Measurements from ENCODE around the gene ZBTB3. TPM values are rescaled to one million over a fixed set of nuclear protein-coding genes. Genes with fewer than 3 reads are reported as not detected.

The ZBTB3 gene
- total RNA-seq, 1 donor from 2014 or later: 16.1 TPM

GRCh38 chr11:62726915-62727164 is 27.1 kb downstream of the ZBTB3 start:
- no peak for DNase-seq (ENCODE audit: low read depth, low spot score)
- Mint-ChIP-seq H3K4me3 (peak overlapping the region; percentile 97), H3K36me3 (ENCODE audit: low read depth) (peaks cover 23% of the 10 kb centered on the region), H3K27me3 (ENCODE audit: low read depth) (no peaks in the 10 kb centered on the region), H3K27ac (ENCODE audit: unreplicated experiment) (no peak overlapping the region), H3K9me3 (no peaks in the 10 kb centered on the region), H3K4me1 (peaks cover 48% of the 10 kb centered on the region)
- TF ChIP-seq, protein P1, sequence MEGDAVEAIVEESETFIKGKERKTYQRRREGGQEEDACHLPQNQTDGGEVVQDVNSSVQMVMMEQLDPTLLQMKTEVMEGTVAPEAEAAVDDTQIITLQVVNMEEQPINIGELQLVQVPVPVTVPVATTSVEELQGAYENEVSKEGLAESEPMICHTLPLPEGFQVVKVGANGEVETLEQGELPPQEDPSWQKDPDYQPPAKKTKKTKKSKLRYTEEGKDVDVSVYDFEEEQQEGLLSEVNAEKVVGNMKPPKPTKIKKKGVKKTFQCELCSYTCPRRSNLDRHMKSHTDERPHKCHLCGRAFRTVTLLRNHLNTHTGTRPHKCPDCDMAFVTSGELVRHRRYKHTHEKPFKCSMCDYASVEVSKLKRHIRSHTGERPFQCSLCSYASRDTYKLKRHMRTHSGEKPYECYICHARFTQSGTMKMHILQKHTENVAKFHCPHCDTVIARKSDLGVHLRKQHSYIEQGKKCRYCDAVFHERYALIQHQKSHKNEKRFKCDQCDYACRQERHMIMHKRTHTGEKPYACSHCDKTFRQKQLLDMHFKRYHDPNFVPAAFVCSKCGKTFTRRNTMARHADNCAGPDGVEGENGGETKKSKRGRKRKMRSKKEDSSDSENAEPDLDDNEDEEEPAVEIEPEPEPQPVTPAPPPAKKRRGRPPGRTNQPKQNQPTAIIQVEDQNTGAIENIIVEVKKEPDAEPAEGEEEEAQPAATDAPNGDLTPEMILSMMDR (conservative IDR thresholded peaks at IDR 0.05): no peak

GRCh38 chr11:62726156-62726914 is 27.6 kb downstream of the ZBTB3 start:
- H3K4me1 Mint-ChIP-seq: peaks cover 50% of the 10 kb centered on the region
- H3K36me3 Mint-ChIP-seq (ENCODE audit: low read depth): peaks cover 28% of the 10 kb centered on the region
- H3K4me3 Mint-ChIP-seq: peak overlapping the region; percentile 95
- TF ChIP-seq, protein P1 (conservative IDR thresholded peaks at IDR 0.05): no peak
- peak overlapping the region; percentile 97 for H3K27ac Mint-ChIP-seq (ENCODE audit: unreplicated experiment)
- DNase-seq (ENCODE audit: low read depth, low spot score): no peak
- no peaks in the 10 kb centered on the region for H3K9me3 Mint-ChIP-seq
- no peaks in the 10 kb centered on the region for H3K27me3 Mint-ChIP-seq (ENCODE audit: low read depth)

DNA sequence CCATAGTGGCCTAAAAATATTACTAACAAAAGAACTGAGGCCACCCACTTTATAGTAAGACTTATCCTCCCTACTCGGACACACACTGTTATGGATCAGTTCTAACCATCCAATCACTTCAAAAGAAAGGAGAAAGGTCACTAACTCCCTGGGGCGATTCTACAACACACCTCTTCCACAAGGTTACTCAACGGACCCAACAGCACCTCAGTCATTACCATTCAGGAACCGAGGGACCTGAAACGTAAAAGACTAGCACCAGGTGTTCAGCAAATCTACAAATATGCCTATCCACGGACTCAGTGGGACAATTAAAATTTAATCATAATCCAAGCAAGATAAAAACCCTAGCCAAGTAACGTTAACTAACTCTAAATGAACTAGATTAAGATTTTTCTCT is 28.3 kb downstream of the ZBTB3 start:
- Mint-ChIP-seq H3K4me3 (peak overlapping the region; percentile 95), H3K27me3 (ENCODE audit: low read depth) (no peaks in the 10 kb centered on the region), H3K36me3 (ENCODE audit: low read depth) (peaks cover 33% of the 10 kb centered on the region), H3K9me3 (no peaks in the 10 kb centered on the region), H3K4me1 (peaks cover 54% of the 10 kb centered on the region), H3K27ac (ENCODE audit: unreplicated experiment) (peak overlapping the region; percentile 97)
- TF ChIP-seq, protein P1 (conservative IDR thresholded peaks at IDR 0.05): no peak
- no peak for DNase-seq (ENCODE audit: low read depth, low spot score)

GRCh38 chr11:62724171-62724570 is 29.8 kb downstream of the ZBTB3 start:
- H3K4me3 Mint-ChIP-seq: peak overlapping the region; percentile 95
- H3K36me3 Mint-ChIP-seq (ENCODE audit: low read depth): peaks cover 43% of the 10 kb centered on the region
- TF ChIP-seq, protein P1 (conservative IDR thresholded peaks at IDR 0.05): no peak
- H3K27ac Mint-ChIP-seq (ENCODE audit: unreplicated experiment): peak overlapping the region; percentile 45
- DNase-seq (ENCODE audit: low read depth, low spot score): no peak
- peaks cover 54% of the 10 kb centered on the region for H3K4me1 Mint-ChIP-seq
- no peaks in the 10 kb centered on the region for H3K27me3 Mint-ChIP-seq (ENCODE audit: low read depth)
- H3K9me3 Mint-ChIP-seq: no peaks in the 10 kb centered on the region

- Mint-ChIP-seq H3K4me1 (peaks cover 45% of the 10 kb centered on the region), H3K27me3 (ENCODE audit: low read depth) (no peaks in the 10 kb centered on the region), H3K4me3 (peak overlapping the region; percentile 75), H3K27ac (ENCODE audit: unreplicated experiment) (no peak overlapping the region), H3K36me3 (ENCODE audit: low read depth) (peaks cover 50% of the 10 kb centered on the region), H3K9me3 (no peaks in the 10 kb centered on the region)
- TF ChIP-seq, protein P1 (conservative IDR thresholded peaks at IDR 0.05): no peak
- DNase-seq (ENCODE audit: low read depth, low spot score): no peak
Observed at GRCh38 chr11:62721994-62722393, 32.0 kb downstream of the ZBTB3 start.
